ENCODE results near the gene CCDC33.

CCDC33 gene

DNA sequence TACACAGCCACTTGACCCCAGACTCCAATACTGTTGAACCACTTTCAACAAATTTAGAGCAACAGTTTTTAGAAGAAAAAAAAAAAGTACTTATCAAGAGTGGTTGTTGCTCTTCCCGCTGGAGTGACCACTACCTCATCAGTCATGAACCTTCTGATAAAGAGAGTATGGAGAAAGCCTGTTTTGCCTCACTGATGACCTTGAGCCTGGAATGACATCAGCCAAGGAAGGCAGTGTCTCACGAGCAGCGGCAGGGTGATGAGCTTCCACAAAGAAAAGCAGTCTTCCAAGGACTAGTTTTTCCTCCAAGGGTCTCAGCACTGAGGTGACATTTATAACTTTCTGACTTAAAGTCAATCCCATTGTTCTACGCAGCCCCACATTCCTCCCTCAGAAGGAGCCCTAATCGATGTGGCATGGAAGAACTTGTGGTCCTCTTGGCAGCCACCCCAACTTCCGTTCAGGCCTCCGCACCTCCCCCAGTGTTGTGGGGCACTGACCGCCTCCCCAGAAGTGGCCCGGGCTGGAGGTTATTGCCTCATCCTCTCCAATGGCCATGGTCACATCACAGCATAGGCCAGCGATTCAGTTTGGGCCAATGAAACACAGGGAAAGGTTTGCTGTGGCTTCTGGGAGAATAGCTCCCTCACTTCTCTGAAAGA is 133.1 kb downstream of the CCDC33 start:
- Histone ChIP-seq H3K79me2 (ENCODE audit: insufficient read depth, low read length) (no peaks in the 10 kb centered on the region), H3K36me3 (ENCODE audit: low read length) (no peaks in the 10 kb centered on the region), H2AFZ (ENCODE audit: low read depth, low read length, severe bottlenecking) (no peak overlapping the region), H4K20me1 (ENCODE audit: low read depth, low read length) (no peaks in the 10 kb centered on the region), H3K27ac (ENCODE audit: low read depth, low read length) (no peak overlapping the region), H3K27me3 (ENCODE audit: low read length) (no peaks in the 10 kb centered on the region), H3K9ac (ENCODE audit: low read length) (no peak overlapping the region), H3K4me2 (ENCODE audit: low read depth, low read length, poor library complexity, severe bottlenecking) (no peak overlapping the region), H3K4me3 (ENCODE audit: insufficient read depth, low read length, poor library complexity, severe bottlenecking) (no peak overlapping the region), H3K9me3 (ENCODE audit: insufficient read depth, low read length) (no peaks in the 10 kb centered on the region), H3K9me2 (replicated peaks; ENCODE audit: insufficient read depth, low read length) (no peaks in the 10 kb centered on the region), H3F3A (ENCODE audit: insufficient read depth) (no peaks in the 10 kb centered on the region)
- TF ChIP-seq, protein P1, sequence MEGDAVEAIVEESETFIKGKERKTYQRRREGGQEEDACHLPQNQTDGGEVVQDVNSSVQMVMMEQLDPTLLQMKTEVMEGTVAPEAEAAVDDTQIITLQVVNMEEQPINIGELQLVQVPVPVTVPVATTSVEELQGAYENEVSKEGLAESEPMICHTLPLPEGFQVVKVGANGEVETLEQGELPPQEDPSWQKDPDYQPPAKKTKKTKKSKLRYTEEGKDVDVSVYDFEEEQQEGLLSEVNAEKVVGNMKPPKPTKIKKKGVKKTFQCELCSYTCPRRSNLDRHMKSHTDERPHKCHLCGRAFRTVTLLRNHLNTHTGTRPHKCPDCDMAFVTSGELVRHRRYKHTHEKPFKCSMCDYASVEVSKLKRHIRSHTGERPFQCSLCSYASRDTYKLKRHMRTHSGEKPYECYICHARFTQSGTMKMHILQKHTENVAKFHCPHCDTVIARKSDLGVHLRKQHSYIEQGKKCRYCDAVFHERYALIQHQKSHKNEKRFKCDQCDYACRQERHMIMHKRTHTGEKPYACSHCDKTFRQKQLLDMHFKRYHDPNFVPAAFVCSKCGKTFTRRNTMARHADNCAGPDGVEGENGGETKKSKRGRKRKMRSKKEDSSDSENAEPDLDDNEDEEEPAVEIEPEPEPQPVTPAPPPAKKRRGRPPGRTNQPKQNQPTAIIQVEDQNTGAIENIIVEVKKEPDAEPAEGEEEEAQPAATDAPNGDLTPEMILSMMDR (IDR thresholded peaks at IDR 0.05; ENCODE audit: insufficient read depth, low read length, poor library complexity, severe bottlenecking): no peak
- TF ChIP-seq EZH2phosphoT487 (conservative IDR thresholded peaks at IDR 0.05; ENCODE audit: low read length): no peak

DNA sequence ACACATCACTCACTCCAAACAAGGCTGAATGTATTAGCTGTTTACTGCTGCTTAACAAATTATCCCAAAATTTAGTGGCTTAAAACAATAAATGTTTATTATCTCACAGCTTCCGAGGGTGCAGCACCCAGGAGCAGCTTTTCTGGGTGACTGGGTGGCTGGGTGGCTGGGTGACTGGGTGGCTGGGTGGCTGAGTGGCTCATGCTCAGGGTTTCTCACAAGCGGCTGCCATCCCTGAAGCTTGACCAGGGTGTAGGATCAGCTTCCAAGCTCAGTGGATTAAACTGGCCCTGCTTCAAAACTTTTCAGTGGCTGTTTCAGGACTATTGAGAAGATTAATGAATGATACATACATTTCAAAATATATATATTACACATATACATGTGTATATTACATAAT is 133.6 kb downstream of the CCDC33 start:
- H3K4me3 ChIP-seq (ENCODE audit: insufficient read depth, low read length, poor library complexity, severe bottlenecking): no peak overlapping the region
- H3K9me2 ChIP-seq (replicated peaks; ENCODE audit: insufficient read depth, low read length): no peaks in the 10 kb centered on the region
- H3F3A ChIP-seq (ENCODE audit: insufficient read depth): peaks cover 2% of the 10 kb centered on the region
- H3K9me3 ChIP-seq (ENCODE audit: insufficient read depth, low read length): no peaks in the 10 kb centered on the region
- no peak overlapping the region for H2AFZ ChIP-seq (ENCODE audit: low read depth, low read length, severe bottlenecking)
- no peak for TF ChIP-seq EZH2phosphoT487 (conservative IDR thresholded peaks at IDR 0.05; ENCODE audit: low read length)
- TF ChIP-seq, protein P1 (IDR thresholded peaks at IDR 0.05; ENCODE audit: insufficient read depth, low read length, poor library complexity, severe bottlenecking): no peak
- no peak overlapping the region for H3K9ac ChIP-seq (ENCODE audit: low read length)
- no peaks in the 10 kb centered on the region for H3K27me3 ChIP-seq (ENCODE audit: low read length)
- H3K27ac ChIP-seq (ENCODE audit: low read depth, low read length): no peak overlapping the region
- no peak overlapping the region for H3K4me2 ChIP-seq (ENCODE audit: low read depth, low read length, poor library complexity, severe bottlenecking)
- no peaks in the 10 kb centered on the region for H4K20me1 ChIP-seq (ENCODE audit: low read depth, low read length)
- H3K36me3 ChIP-seq (ENCODE audit: low read length): no peaks in the 10 kb centered on the region
- no peaks in the 10 kb centered on the region for H3K79me2 ChIP-seq (ENCODE audit: insufficient read depth, low read length)

DNA sequence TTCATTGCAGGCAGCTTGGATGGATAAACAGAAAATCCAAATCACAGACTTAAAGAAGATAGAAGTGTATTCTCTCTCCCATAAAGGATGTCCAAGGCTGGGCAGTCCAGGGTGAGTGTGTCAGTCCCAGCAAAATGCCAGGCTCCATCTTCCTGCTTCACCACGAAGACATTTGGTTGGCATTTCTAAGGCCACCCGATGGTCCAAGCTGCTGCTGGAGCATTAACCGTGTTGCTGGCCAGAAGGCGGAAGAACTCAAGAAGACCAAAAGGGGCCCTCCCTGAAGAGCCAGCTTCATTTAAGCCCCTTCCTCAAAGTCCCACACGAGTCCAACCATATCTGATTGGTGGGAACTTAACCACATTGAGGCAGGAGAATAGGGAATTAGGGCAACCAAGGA is 134.3 kb downstream of the CCDC33 start:
- H4K20me1 ChIP-seq (ENCODE audit: low read depth, low read length): no peaks in the 10 kb centered on the region
- no peaks in the 10 kb centered on the region for H3K9me2 ChIP-seq (replicated peaks; ENCODE audit: insufficient read depth, low read length)
- no peak for TF ChIP-seq EZH2phosphoT487 (conservative IDR thresholded peaks at IDR 0.05; ENCODE audit: low read length)
- TF ChIP-seq, protein P1 (IDR thresholded peaks at IDR 0.05; ENCODE audit: insufficient read depth, low read length, poor library complexity, severe bottlenecking): no peak
- H3K4me3 ChIP-seq (ENCODE audit: insufficient read depth, low read length, poor library complexity, severe bottlenecking): no peak overlapping the region
- no peaks in the 10 kb centered on the region for H3K27me3 ChIP-seq (ENCODE audit: low read length)
- no peak overlapping the region for H2AFZ ChIP-seq (ENCODE audit: low read depth, low read length, severe bottlenecking)
- H3K9ac ChIP-seq (ENCODE audit: low read length): no peak overlapping the region
- H3K27ac ChIP-seq (ENCODE audit: low read depth, low read length): no peak overlapping the region
- H3K9me3 ChIP-seq (ENCODE audit: insufficient read depth, low read length): no peaks in the 10 kb centered on the region
- peaks cover 6% of the 10 kb centered on the region for H3F3A ChIP-seq (ENCODE audit: insufficient read depth)
- H3K36me3 ChIP-seq (ENCODE audit: low read length): no peaks in the 10 kb centered on the region
- no peak overlapping the region for H3K4me2 ChIP-seq (ENCODE audit: low read depth, low read length, poor library complexity, severe bottlenecking)
- H3K79me2 ChIP-seq (ENCODE audit: insufficient read depth, low read length): no peaks in the 10 kb centered on the region

Measured in SU-DHL-6 (cell line).